Stomach smooth muscle (tissue), 2 donors: Measurements from ENCODE around the gene QSER1.

Experiments
- H3K27ac ChIP-seq: one replicate; pipeline ENCODE4 v1.7.0; 2013; ENCODE audit warnings: mild to moderate bottlenecking, low read length, inconsistent platforms
- H3K27me3 ChIP-seq, 2 donors: one replicate each; pipeline ENCODE4 v1.7.0; 2013; ENCODE audit warnings: low read length in 2 of 2; ENCODE audit not compliant: insufficient read depth in 2 of 2, control insufficient read depth in 1 of 2
- H3K36me3 ChIP-seq, 2 donors: one replicate each; pipeline ENCODE4 v1.7.0; 2013; ENCODE audit warnings: low read length in 2 of 2; ENCODE audit not compliant: control insufficient read depth in 2 of 2, insufficient read depth in 2 of 2
- H3K4me1 ChIP-seq: one replicate; pipeline ENCODE4 v1.7.0; 2013; ENCODE audit warnings: low read length; ENCODE audit not compliant: control insufficient read depth, insufficient read depth
- H3K4me3 ChIP-seq, 2 donors: one replicate each; pipeline ENCODE4 v1.7.0; 2013; ENCODE audit warnings: low read length in 2 of 2
- H3K9ac ChIP-seq, 2 donors: one replicate each; pipeline ENCODE4 v1.7.0; 2013; ENCODE audit warnings: low read length in 2 of 2, mild to moderate bottlenecking in 1 of 2
- H3K9me3 ChIP-seq, 2 donors: one replicate each; pipeline ENCODE4 v1.7.0; 2013; ENCODE audit warnings: low read length in 2 of 2; ENCODE audit not compliant: control insufficient read depth in 2 of 2
- donor health status: healthy.
- donor health status: Pancreatic carcinoma.

Gene QSER1

DNA sequence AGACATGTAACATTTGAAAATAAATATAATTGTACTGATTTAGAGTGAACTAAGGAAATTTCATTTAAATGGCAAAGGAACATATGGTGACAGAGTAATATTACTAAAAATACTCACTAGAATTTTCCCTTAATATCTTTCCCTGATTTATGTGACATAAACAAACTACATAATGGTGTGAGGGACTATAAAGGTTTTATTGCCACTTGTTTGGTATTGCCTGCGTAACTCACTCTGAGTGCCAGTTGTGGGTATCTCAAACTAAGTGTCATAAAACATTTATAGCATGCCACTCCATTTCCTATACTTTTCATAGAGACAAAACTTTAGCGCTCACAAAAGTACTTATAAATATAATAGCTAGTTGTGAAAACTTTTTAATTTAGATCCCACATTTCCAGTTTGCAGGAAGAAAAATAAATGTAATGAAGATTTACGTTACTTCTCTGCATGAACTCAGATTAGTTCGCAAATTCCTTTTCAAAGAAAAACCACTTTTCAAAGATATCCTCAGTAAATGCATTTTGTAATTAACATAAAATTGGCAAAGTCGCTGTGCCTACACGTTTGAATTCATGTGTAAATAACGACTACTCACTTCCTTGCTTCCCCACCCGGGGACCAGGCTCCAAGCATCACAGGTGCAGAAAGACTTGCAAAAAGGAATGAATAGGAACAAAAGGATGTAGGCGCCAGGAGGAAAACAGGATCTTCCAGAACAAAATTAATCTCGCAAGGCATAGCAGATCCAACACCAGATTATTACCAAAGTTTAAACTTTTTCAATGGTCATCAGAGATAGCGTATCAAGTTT is 1.6 kb upstream of the QSER1 start:
- Histone ChIP-seq H3K27ac (no peak overlapping the region), H3K27me3 (no peaks in the 10 kb centered on the region), H3K9ac (no peak overlapping the region), H3K4me3 (no peak overlapping the region), H3K36me3 (no peaks in the 10 kb centered on the region), H3K4me1 (peaks cover 7% of the 10 kb centered on the region), H3K9me3 (no peaks in the 10 kb centered on the region)

DNA sequence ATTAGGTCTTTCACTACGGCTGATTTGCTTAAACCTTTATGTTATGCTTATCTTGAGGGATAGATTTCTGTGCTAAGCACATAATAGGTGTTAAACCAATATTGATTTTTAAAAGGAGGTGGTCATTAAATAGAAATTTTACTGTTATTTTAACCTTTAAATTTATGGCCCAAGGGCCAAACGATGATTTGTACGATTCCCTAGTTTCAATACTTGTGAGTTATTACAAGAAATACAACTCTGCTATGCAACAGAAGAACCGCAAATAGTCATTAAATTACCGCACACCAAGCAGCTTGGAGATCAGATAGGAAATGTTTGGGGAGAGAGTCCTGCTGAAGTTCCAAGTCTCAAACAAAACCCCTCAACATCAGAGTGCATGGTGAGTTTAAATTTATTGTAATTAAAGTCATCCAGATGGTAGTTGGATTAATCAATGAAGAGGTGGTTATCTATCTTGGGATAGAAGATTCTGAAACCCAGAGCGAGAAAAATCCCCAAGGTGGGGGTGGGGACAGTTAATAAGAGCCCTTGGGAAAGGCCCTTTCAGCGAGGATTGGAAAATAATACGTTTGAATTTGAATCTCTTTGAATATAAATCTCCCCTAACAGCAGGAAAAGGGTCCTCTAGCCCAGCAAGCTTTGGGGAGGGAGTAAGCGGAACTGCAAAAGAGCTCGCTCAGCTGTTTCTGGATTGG is 805 bp upstream of the QSER1 start:
- H3K4me1 ChIP-seq: peaks cover 7% of the 10 kb centered on the region
- H3K27ac ChIP-seq: peak overlapping the region; percentile 75
- H3K4me3 ChIP-seq: peak overlapping the region; percentile 88 to 95
- no peaks in the 10 kb centered on the region for H3K36me3 ChIP-seq
- H3K9ac ChIP-seq: peak overlapping the region; percentile 87 to 94
- no peaks in the 10 kb centered on the region for H3K27me3 ChIP-seq
- H3K9me3 ChIP-seq: no peaks in the 10 kb centered on the region

DNA sequence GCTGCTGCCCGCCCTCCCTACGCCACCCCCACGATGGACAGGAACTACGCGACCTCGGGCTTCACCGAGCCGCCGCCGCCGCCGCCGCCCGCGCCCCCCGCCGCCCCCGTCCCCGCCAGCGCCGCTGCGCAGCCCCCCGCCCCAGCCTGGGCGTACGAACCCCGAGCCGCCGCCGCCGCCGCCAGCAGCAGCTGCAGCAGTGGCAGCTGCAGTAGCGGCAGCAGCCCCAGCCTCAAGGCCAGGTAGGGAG is 407 bp downstream of the QSER1 start:
- H3K36me3 ChIP-seq: no peaks in the 10 kb centered on the region
- peak overlapping the region in 1 of 2 donors; percentile 54 for H3K9ac ChIP-seq
- H3K4me3 ChIP-seq: peak overlapping the region; percentile 68 to 89
- no peak overlapping the region for H3K27ac ChIP-seq
- H3K27me3 ChIP-seq: no peaks in the 10 kb centered on the region
- H3K9me3 ChIP-seq: no peaks in the 10 kb centered on the region
- peaks cover 7% of the 10 kb centered on the region for H3K4me1 ChIP-seq

GRCh38 chr11:32893343-32894148 is 935 bp downstream of the QSER1 start:
- Histone ChIP-seq H3K4me1 (peaks cover 7% of the 10 kb centered on the region), H3K9me3 (no peaks in the 10 kb centered on the region), H3K36me3 (no peaks in the 10 kb centered on the region), H3K27ac (peak overlapping the region; percentile 20), H3K4me3 (peak overlapping the region; percentile 68 to 89), H3K27me3 (no peaks in the 10 kb centered on the region), H3K9ac (peak overlapping the region; percentile 54 to 79)

- H3K4me3 ChIP-seq: peak overlapping the region; percentile 68 to 89
- peaks cover 0 to 2% of the 10 kb centered on the region in 2 donors for H3K36me3 ChIP-seq
- no peak overlapping the region for H3K27ac ChIP-seq
- no peaks in the 10 kb centered on the region for H3K27me3 ChIP-seq
- H3K9me3 ChIP-seq: no peaks in the 10 kb centered on the region
- H3K9ac ChIP-seq: peak overlapping the region; percentile 37 to 54
- peaks cover 7% of the 10 kb centered on the region for H3K4me1 ChIP-seq
These were observed 1.7 kb downstream of the QSER1 start for GRCh38 chr11:32894149-32894827.

- Histone ChIP-seq H3K27me3 (no peaks in the 10 kb centered on the region), H3K9me3 (no peaks in the 10 kb centered on the region), H3K4me1 (peaks cover 7% of the 10 kb centered on the region), H3K9ac (no peak overlapping the region), H3K4me3 (no peak overlapping the region), H3K36me3 (peaks cover 0 to 2% of the 10 kb centered on the region in 2 donors), H3K27ac (no peak overlapping the region)
These were observed 2.3 kb downstream of the QSER1 start for GRCh38 chr11:32894921-32895320.

- no peaks in the 10 kb centered on the region for H3K27me3 ChIP-seq
- H3K36me3 ChIP-seq: peaks cover 0 to 2% of the 10 kb centered on the region in 2 donors
- no peak overlapping the region for H3K9ac ChIP-seq
- H3K4me3 ChIP-seq: no peak overlapping the region
- H3K9me3 ChIP-seq: no peaks in the 10 kb centered on the region
- peaks cover 7% of the 10 kb centered on the region for H3K4me1 ChIP-seq
- H3K27ac ChIP-seq: no peak overlapping the region
These were observed 2.9 kb downstream of the QSER1 start for GRCh38 chr11:32895471-32895870.

GRCh38 chr11:32897103-32897502 is 4.5 kb downstream of the QSER1 start:
- Histone ChIP-seq H3K27me3 (no peaks in the 10 kb centered on the region), H3K9ac (no peak overlapping the region), H3K27ac (no peak overlapping the region), H3K4me3 (no peak overlapping the region), H3K36me3 (peaks cover 0 to 2% of the 10 kb centered on the region in 2 donors), H3K4me1 (peaks cover 7% of the 10 kb centered on the region), H3K9me3 (no peaks in the 10 kb centered on the region)

DNA sequence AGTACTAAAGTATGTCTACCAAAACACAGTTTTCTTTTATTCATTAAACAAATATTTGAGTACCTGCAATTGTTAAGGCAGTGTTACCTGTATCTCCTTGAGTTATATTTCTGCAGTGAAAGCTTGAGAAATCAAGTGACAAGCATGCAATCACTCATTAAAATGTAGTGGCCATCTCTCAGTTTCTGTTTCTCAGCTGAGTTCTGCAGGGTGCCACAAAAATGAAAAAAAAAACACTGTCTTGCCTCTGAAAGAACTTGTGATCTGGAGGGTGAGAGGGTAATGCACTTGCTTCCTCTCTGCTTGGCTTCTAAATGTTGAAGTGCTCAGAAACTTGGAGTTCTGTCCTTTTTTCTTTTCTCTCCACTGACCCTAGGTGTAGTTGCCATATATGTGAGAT is 6.8 kb downstream of the QSER1 start:
- Histone ChIP-seq H3K4me3 (no peak overlapping the region), H3K27me3 (no peaks in the 10 kb centered on the region), H3K36me3 (peaks cover 0 to 2% of the 10 kb centered on the region in 2 donors), H3K9me3 (no peaks in the 10 kb centered on the region), H3K9ac (no peak overlapping the region), H3K4me1 (peaks cover 7% of the 10 kb centered on the region), H3K27ac (no peak overlapping the region)

DNA sequence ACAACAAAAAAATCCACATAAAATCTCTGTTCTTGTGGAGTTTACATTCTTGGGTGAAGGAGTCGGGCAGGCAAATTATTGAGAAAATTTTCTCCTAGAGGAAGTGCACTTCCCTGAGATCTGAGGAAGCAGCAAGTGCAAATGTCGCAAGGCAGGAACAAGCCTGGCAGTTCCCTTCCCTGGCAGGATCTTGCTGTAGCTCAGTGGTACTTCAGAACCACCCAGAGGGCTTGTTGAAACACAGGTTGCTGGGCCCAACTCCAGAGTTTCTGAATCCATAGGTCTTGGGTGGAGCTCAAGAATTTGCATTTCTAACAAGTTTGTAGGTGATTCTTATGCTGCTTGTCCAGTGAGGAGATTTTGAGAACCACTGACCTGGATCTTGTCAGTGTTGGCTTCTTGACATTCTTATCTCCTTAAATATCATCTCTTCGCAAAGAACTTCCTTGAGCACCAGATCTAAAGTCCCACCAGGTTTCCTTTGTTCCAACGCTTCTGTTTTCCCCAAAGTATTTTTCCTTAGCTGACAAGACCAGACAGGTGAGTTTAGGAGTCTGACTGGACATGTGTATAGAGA is 9.6 kb downstream of the QSER1 start:
- Histone ChIP-seq H3K27me3 (no peaks in the 10 kb centered on the region), H3K9me3 (no peaks in the 10 kb centered on the region), H3K9ac (no peak overlapping the region), H3K4me1 (no peaks in the 10 kb centered on the region), H3K4me3 (no peak overlapping the region), H3K27ac (no peak overlapping the region), H3K36me3 (peaks cover 0 to 2% of the 10 kb centered on the region in 2 donors)
